ENCODE measurements around the gene RDH16.
"Not testable (repeated sequence)": the region's sequence is repeated elsewhere in the genome, so short reads cannot be mapped to it uniquely, and the experiment has no call there.

Gene RDH16

DNA sequence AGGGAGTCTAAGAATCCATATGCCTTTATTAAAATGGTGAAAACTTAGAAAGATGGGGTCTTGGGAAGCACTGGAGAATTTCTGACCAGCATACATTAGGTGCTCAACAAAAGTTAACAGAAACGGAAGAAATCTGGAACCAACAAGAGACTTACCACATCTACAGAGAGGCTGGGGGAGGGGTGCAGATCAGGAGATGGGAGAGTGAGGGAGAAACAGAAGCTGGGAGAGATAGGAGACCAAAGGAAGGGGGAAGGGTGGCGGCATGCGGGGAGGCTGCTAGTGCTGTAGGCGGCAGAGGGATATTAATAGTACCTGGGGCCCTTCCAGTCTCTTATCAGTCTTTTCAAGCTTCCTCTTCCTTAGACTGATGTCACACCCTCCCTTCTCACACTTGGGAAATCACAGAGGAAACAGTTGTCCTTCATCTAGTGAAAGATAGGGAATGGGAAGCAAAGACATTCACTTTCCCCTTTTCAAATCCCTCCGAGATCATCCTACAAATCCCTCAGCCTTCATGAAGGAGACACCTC lies 30.9 kb upstream of the RDH16 start:
- DNase-seq = peak; percentile 96

DNA sequence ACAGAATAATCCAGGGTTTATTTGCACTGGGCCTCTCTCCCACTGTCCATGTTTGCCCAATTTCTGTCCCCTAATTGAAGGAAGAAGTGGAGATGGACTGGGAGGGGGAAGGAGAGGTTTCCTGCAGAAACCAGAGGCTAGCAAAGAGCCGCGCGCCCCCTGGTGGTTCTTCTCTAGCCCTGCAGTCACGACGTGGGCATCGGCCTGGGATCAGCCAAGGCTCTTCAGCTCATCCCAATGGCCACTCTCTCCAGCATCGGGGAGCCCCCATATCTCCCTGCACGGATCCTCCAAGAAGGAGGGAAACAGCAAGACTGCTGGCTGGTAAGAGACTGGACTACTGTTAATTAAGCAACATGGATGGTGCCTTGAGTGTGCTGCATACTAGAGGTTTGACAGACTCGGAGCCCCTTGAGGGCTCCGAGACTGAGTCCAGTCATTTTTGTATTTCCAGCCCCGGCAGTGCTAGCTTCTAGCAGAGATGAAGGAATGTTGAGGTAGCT lies 30.2 kb upstream of the RDH16 start:
- peak; percentile 82 to 89 for DNase-seq

DNA sequence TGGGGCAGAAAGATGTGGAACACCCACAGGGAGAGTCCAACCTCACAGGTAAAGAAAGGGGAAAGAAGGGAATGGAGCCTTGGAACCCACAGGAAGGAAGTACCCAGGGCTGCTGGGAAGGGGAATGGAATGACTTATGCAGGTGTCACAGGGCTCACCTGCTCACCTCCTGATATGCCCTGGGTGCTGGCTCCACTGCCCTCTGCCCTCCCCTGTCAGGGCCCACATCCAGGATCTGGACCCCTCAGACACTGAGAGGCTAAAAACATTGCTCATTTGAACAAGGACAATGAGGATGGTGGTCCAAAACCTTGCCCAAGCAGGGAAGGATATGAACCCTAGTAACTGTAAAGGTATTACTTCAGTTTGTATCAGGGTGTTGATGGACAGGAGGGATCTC lies 29.6 kb upstream of the RDH16 start:
- no peak for DNase-seq

DNA sequence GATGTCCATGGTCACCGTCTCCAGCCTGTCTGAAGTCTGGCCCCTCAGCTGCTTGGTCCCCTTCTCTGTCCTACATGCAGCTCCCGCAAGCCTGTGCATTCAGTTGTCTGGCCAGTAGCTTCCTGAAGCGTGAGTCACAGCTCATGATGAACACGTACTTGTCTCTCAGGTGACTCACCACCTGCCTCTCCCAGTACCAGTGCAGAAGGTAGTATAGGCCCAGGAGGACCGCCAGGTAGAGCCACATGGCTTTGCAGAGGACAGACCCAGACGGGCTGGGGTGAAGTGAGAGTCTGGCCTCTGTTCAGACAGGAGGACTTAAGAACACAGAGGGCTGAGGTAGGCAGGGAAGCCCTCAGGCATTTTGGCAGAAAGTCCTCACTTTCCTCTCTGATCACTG lies 28.3 kb upstream of the RDH16 start:
- DNase-seq = not testable (repeated sequence)

DNA sequence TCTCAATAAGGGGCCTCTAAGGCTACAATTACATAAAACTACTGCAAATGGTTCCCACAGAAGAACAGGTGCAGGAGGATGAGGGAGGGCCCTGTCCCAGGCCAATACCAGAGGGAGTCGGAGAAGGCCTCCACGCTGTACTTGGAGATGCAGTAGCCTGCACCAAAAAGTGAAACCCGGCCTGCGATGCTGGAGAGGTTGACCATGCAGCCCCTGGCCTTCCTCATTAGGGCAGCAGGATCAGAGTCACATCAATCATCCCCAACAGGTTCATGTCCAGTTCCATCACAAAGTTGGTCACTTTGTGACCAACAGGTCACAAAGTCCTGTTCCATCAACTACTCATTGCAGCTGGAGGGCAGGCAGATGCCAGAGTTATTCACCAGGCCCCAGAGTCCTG lies 26.0 kb upstream of the RDH16 start:
- no peak for DNase-seq

DNA sequence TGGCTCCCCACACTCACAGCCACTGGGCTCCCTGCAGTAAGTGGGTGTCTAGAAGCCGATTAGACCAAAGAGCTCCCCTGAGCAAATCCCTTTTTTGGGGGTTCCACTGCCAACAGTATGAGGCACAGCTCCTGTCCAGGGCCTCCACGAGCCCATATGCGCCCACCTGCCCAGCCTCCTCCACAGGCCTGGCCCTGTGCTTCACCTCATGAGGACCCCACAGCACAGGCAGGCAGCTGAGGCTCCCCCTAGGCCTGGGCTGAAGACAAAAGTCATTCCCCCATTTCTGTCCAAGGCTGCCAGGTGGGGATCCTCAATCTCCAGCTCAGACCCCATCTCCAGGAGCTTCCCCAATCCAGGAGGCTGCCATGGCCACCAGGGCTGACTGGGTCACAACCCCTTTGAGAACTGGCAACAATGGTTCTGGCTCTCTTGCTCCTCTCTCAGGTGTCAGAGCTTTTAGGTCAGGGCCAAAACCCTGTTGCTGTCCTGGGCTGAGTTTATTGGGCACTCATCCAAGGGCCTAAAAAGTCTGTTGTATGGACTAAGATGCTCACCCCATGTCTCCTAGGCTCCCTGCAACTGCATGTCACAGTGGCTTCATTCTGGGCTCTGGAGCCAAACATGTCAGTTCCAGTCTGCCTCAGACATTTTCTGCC lies 25.3 kb upstream of the RDH16 start:
- DNase-seq = not testable (repeated sequence)

DNA sequence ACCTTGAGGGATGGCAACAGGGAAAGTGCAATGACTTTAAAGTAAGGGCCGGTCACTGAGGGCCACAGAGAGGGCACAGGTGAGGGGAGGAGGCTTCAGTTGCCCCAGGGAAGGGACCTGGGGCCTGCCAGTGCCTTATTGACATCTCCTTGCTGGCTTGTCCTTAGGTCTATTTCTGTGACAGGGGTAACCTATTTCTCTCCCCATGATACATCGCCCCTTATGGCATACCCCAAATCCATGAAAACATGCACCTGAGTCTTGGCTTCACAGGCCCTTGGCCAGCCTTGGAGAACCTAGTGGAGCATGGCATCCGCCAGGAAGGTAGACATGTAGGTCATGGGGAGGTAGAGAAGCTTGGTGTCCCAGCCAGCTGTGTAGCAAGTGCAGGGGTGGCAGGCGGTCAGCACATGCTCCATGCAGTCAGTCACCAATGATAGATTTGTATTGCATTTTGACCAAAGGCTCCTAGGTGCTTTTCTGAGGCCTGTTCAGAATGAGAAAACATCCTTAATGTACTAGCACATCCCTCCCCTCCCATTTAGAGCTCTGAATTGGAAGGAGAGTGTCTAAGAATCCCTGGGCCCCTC lies 23.6 kb upstream of the RDH16 start:
- no peak for DNase-seq

DNA sequence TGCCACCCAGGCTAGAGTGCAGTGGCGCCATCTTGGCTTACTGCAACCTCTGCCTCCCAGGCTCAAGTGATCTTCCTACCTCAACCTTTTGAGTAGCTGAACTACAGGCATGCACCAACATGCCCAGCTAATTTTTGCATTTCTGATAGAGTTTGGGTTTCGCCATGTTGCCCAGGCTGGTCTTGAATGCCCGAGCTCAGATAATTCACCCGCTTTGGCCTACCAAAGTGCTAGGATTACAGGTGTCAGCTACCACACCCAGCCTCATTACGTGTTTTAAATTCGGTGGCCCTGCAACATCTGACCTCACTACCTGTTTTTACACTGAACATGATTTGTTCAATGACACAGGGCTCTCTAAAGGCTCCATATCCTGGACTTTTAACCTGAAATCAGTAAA lies 22.9 kb upstream of the RDH16 start:
- DNase-seq = no peak

DNA sequence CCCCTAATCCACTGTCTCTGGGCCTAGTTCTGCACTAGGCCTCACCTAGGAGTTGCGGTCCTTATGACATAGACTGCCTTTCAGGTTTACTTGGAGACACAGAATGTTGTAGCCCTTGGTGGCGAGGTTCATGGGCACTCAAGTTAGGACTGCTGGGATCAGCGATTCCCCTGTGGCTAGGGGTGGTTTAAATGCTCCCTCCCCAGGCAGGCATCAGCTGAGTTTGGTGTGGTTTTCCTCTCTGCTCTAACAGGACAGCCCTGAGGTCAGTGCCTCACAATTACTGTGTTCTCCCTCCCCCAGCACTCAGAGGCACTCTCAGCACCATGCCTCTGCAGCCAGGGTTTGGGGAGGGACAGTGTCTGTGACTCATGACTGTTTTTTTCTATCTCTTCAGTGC lies 22.2 kb upstream of the RDH16 start:
- no peak for DNase-seq

DNA sequence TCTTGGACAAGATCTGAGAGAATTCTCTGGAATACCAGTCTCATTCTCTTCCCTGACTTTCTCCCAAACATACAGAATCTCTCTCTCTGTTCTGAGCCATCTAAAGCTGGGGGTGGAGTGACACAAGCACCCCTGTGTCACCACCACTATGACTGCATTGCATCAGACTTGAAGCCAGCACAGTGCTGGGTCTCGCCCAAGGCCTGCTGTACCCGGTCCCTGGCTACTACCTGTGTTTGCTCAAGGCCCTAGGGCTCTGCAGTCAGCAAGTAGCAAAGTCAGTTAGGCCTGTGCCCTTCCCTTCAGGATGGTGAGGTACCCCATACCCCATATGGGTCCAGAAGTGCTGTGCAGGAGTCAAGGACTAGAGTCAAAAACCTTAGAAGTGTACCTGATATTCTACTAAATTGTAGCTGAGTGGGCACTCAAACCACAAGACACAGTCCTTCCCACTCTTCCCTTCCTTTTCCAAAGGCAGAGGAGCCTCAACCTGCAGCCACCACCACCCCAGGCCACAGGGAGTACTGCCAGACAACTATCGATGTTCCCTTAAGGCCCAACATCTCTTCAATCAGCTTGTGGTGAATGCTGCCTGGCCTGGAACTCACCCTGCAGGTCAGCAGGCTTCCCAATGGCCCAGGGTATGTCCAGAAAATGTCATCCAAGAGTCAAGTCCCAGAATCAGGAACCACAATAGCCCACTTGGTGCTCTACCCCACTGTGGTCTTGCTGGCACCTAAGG lies 21.2 kb upstream of the RDH16 start:
- no peak for DNase-seq

DNA sequence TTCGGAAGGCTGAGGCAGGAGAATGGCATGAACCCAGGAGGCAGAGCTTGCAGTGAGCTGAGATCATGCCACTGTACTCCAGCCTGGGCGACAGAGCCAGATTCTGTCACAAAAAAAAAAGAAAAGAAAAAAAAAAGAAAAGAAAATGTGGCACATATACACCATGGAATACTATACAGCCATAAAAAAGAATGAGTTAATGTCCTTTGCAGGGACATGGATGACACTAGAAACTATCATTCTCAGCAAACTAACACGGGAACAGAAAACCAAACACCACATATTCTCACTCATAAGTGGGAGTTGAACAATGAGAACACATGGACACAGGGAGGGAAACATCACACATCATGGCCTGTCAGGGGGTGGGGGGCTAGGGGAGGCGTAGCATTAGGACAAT lies 20.0 kb upstream of the RDH16 start:
- DNase-seq = not testable (repeated sequence)

DNA sequence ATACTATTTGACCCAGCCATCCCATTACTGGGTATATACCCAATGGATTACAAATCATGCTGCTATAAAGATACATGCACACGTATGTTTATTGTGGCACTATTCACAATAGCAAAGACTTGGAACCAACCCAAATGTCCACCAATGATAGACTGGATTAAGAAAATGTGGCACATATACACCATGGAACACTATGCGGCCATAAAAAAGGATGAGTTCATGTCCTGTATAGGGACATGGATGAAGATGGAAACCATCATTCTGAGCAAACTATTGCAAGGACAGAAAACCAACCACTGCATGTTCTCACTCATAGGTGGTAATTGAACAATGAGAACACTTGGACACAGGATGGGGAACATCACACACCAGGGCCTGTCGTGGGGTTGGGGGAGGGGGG lies 16.8 kb upstream of the RDH16 start:
- DNase-seq = not testable (repeated sequence)

DNA sequence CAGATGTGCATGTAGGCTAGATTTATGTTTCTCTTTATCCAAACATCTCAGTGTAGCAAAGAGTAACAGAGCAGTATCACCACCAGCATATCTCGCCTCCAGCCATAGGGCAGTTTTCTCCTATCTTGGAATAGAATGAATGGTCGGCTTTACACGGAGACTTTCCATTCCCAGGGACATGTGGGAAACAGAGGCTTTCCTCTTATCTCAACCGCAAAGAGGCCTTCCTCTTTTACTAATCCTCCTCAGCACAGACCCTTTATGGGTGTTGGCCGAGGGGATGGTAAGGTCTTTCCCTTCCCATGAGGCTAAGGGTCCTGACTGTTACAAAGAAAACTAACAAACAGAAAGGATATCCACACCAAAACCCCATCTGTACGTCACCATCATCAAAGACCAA lies 11.5 kb upstream of the RDH16 start:
- DNase-seq = not testable (repeated sequence)

DNA sequence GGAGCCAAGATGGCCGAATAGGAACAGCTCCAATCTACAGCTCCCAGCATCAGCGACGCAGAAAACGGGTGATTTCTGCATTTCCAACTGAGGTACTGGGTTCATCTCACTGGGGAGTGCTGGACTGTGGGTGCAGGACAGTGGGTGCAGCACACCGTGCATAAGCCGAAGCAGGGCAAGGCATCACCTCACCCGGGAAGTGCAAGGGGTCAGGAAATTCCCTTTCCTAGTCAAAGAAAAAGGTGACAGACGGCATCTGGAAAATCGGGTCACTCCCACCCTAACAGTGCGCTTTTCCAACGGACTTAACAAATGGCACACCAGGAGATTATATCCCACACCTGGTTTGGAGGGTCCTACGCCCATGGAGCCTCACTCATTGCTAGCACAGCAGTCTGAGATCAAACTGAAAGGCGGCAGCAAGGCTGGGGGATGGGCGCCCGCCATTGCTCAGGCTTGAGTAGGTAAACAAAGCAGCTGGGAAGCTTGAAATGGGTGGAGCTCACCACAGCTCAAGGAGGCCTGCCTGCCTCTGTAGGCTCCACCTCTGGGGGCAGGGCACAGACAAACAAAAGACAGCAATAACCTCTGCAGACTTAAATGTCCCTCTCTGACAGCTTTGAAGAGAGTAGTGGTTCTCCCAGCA lies 8.7 kb upstream of the RDH16 start:
- DNase-seq = not testable (repeated sequence)

DNA sequence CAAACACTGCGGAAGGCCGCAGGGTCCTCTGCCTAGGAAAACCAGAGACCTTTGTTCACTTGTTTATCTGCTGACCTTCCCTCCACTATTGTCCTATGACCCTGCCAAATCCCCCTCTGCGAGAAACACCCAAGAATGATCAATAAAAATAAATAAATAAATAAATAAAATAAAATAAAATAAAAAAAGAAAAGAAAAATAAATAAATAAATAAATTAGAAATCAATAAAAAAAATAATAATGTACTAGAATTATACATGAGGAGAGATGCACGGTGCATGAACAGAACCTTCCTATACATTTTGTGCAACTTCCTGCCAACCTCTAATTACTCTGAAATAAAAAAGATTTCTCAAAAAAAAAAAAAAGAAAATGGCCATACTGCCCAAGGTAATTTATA lies 7.7 kb upstream of the RDH16 start:
- not testable (repeated sequence) for DNase-seq

DNA sequence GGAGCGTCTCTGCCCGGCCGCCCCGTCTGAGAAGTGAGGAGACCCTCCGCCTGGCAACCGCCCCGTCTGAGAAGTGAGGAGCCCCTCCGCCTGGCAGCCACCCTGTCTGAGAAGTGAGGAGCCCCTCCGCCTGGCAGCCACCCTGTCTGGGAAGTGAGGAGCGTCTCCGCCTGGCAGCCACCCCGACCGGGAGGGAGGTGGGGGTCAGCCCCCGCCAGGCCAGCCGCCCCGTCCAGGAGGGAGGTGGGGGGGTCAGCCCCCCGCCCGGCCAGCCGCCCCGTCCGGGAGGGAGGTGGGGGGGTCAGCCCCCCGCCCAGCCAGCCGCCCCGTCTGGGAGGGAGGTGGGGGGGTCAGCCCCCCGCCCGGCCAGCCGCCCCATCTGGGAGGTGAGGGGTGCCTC lies 6.1 kb upstream of the RDH16 start:
- not testable (repeated sequence) for DNase-seq

DNA sequence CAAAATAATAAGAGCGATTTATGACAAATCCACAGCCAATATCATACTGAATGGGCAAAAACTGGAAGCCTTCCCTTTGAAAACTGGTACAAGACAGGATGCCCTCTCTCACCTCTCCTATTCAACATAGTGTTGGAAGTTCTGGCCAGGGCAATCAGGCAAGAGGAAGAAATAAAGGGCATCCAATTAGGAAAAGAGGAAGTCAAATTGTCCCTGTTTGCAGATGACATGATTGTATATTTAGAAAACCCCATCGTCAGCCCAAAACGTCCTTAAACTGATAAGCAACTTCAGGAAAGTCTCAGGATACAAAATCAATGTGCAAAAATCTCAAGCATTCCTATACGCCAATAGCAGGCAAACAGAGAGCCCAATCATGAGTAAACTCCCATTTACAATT lies 4.8 kb upstream of the RDH16 start:
- DNase-seq = not testable (repeated sequence)

DNA sequence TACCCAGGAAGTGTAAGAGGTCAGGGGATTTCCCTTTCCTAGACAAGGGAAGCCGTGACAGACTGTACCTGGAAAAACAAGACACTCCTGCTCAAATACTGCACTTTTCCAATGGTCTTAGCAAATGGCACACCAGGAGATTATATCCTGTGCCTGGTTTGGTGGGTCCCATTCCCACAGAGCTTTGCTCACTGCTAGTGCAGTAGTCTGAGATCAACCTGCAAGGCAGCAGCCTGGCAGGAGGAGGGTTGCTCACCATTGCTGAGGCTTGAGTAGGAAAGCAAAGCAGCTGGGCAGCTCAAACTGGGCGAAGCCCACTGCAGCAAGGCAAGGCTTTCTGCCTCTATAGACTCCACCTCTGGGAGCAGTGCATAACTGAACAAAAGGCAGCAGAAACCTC lies 1.0 kb upstream of the RDH16 start:
- no peak for DNase-seq

DNA sequence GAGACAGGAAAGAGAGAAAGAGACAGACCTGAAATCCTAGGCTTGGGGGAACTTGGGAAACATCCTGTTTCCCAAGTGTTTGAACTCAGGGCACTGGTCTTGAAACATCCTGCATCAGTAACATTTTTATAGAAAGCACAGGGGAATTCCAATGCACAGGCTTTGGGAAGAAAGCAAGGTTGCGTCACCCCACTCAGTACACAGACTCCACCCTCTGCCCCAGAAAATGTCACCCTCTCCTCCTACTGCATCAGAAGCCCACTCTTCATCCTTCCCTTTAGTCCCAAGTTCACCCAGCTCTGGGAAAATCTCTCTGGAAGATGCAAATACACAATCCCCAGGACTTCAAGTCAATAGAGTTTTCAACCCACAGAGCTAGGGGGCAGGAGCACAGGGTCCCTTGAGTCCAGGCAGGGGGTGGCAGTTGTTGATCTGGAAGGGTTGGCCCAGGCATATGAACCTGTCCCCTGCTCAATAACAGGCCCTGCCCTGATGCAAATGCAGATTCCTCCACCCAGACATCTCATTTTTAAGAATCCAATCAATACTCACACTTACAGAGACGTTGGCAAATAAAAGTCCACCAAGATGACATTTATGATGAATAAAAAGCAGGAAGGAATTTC lies 1.7 kb downstream of the RDH16 start:
- DNase-seq = no peak

DNA sequence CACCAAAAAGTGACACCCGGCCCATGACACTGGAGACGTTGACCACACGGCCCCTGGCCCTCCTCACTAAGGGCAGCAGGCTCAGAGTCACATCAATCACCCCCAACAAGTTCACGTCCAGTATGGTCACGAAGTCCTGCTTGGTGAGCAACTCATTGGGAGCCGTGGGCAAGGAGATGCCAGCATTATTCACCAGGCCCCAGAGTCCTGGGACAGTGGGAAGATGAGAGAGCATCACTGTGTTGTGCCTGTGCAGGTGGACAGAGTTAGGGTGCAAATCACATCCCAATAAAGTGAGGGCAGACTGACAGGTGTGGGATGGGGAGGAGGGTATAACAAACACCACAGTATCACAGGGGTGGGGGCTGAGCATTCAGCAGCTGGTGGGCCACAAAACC lies 2.5 kb downstream of the RDH16 start:
- no peak for DNase-seq

DNA sequence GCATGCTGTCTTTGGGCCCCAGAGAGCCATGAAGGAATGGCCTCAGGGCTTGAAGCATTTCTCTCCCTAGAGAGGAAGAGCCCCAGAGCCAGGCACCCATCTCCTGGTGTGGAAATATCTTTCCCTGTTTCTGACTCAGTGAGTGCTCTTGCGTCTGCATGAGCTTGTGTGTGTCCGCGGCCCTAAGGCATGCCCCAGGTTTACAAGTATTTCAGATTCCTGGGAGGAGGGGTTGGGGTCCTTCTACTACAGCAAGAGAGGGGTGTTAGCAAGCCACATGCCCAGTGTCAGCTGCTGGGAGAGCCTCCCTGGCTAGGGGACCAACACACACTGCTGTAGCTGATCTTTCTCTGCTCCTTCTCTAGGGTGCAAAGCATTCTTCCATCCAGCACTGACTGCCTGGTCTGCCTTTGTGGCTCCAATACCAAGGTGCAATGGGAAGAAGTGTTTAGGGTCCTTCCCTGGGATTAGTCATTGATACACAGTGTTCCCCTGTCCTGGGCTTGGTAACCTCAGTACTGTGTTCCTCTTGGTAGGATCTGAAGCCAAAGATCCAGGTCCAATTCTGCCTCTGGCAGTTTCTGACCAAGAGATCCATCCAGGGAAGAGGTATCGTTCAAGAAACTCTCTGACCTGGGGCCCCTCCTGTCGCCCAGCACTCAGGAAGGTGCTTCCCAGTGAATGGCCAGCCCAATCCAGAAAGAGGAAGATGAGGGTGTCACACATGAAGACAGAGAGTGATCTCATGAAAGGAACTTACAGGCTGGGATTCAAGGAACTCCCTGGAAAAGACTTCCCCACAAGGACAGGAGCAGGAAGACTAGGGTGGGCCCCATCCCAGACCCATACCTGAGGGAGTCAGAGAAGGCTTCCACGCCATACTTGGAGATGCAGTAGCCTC lies 3.1 kb downstream of the RDH16 start:
- no peak for DNase-seq

DNA sequence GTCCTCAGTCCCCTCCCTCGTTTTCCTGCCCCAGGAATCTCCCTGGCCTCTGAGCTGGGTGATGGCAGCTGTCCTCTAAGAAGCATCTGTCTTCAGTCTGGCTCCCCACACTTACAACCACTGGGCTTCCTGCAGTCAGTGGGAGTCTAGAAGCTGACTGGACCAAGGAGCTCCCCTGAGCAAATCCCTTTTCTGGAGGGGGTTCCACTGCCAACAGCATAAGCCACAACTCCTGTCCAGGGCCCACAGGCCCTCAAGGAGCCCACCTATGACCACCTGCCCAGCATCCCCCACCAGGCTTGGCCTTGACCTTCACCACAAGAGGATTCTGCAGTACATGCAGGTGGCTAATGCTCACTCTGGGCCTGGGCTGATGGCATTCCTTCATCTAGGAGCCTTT lies 4.1 kb downstream of the RDH16 start:
- DNase-seq = no peak
